ENCODE results near the gene CMTM7.

The CMTM7 gene, protein sequence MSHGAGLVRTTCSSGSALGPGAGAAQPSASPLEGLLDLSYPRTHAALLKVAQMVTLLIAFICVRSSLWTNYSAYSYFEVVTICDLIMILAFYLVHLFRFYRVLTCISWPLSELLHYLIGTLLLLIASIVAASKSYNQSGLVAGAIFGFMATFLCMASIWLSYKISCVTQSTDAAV

DNA sequence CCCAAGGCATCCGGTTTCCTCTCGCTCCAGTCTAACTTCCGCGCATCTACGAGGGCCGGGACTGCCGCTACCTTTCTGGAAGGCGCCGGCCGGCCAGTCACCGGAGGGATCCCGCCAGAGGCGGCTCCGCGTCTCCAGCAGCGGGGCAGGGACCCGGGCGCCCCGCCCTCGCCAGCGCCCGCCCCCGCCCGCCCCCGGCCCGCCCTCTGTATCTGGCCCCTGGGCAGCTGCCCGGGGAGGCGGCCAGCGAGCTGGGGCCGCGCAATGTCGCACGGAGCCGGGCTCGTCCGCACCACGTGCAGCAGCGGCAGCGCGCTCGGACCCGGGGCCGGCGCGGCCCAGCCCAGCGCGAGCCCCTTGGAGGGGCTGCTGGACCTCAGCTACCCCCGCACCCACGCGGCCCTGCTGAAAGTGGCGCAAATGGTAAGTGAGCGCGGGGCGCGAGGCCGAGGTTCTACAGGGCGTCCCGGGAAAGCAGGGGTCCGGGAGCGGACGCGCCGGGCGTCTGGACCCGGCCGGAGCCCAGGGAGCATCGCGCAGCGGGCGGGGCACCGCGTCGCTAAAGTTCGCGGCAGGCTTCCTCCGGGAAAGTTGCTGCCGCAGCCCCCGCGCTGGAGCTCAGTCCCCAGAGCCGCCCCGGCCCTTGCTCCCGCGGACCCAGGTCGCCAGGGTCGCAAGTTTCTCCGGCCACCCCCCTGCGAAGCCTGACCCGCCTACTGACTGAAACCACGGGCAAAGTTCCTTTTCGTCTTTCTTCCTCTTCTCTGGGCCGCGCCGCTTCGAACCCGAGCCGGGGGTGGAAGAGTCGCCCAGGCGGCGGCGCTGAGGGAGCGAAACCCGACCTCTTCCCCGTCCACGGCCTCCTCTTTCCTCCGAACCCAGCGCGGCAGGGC is at the start of gene CMTM7:
Gene CMTM7, plus strand, starts transcription at position 211 of the 893 bp plus-strand sequence. Its CDS starts 54 bp downstream, at position 265.
- no peak for DNase-seq (ENCODE audit: low read depth)
- TF ChIP-seq, protein P1, sequence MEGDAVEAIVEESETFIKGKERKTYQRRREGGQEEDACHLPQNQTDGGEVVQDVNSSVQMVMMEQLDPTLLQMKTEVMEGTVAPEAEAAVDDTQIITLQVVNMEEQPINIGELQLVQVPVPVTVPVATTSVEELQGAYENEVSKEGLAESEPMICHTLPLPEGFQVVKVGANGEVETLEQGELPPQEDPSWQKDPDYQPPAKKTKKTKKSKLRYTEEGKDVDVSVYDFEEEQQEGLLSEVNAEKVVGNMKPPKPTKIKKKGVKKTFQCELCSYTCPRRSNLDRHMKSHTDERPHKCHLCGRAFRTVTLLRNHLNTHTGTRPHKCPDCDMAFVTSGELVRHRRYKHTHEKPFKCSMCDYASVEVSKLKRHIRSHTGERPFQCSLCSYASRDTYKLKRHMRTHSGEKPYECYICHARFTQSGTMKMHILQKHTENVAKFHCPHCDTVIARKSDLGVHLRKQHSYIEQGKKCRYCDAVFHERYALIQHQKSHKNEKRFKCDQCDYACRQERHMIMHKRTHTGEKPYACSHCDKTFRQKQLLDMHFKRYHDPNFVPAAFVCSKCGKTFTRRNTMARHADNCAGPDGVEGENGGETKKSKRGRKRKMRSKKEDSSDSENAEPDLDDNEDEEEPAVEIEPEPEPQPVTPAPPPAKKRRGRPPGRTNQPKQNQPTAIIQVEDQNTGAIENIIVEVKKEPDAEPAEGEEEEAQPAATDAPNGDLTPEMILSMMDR (conservative IDR thresholded peaks at IDR 0.05; ENCODE audit: low read depth, low read length) = no peak
- H3K4me3 ChIP-seq (ENCODE audit: low read length) = peak within 1 kb of the TSS; percentile 77

DNA sequence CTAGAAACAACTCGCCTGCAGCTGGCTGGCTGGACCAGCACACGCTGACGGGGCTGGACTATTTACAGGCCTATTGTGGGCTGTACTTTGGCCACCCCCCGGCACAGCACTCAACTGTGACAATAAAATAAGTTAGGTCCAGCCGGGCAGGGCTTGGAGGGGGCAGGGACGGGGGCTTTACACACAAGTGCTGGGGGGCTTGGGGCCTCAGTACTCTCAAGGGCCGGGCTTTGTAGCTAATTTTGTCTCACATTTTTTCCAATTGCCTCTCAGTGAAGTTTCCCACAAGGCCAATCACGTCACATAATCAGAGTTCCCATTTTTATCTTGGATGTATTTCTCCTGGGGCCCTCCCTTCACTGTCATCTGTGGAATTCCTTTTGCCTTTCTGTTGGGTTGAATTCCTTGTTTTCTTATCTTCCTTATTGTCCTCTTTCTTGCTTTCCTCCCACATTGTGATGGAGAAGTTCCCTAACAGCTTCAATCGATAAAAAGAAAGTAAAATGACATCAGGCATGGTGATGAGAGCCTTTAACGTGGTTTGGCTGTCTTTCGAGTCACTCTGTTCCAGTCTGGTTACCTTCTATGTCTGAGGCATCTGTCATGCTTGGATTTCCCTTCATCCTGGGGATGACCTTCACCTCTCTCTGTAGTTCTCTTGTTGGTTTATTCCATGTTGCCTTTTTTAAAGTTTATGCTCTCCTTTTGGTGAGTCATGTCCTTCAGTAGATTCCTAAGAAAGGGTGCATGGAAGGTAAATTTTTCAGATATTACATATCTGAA is 44.1 kb upstream of the CMTM7 start:
- no peak overlapping the region for H3K4me3 ChIP-seq (ENCODE audit: low read length)
- TF ChIP-seq, protein P1 (conservative IDR thresholded peaks at IDR 0.05; ENCODE audit: low read depth, low read length) = no peak
- DNase-seq (ENCODE audit: low read depth) = no peak

DNA sequence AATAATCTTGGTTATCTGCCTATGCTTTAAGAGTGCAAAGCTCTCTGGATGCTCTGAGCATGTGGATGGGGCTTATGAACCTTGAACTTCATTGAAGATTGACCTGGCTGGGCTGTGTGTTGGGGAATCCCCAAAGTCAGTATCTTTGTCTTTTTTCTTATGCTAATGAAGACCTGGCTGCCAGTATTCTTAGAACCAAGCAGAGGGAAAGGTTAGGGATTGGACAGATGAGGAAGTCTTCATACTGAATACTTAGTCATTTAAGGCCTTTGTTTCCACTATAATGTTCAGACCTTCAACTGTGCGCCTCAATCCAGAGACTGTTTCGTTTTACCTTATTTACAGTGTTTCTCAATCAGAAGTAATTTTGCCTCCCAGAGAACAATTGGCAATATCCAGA is 42.5 kb upstream of the CMTM7 start:
- no peak for DNase-seq (ENCODE audit: low read depth)
- no peak overlapping the region for H3K4me3 ChIP-seq (ENCODE audit: low read length)
- TF ChIP-seq, protein P1 (conservative IDR thresholded peaks at IDR 0.05; ENCODE audit: low read depth, low read length) = no peak

DNA sequence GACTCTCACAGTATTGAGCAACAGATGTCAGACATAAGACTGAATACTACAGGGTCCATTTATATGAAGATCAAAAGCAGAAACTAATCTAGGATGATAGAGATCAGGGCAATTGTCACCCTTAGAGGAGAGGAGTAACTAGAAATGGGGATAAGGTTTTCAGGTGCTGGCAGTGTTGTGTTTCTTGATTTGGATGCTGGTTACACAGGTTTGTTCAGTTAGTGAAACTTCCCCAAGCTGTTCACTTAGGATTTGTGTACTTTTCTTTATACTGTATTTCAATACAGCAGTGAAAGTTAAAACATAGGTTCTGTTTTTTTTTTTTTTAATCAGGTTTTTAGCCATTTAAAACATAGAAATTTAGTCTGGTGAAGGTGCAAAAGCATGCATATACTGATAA is 39.1 kb upstream of the CMTM7 start:
- DNase-seq (ENCODE audit: low read depth) = no peak
- H3K4me3 ChIP-seq (ENCODE audit: low read length) = no peak overlapping the region
- TF ChIP-seq, protein P1 (conservative IDR thresholded peaks at IDR 0.05; ENCODE audit: low read depth, low read length) = no peak

DNA sequence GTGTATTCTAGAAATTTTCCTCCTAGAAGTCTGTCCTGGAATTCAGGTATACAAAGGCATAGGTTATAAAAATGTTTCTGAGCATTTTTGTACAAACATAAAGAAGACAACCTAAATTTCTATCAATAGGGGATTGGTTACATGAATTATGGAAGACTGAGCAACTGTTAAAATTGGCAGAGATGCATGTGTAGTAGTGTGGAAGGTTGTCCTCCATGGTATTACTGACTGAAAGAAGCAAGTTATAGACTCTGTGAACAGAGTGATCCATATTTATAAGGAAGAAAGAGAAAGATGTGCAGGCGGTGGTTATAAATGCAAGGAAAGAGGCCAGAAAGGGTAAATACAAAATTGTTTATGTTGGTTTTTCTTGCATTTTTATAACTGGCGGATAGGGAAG is 38.3 kb upstream of the CMTM7 start:
- DNase-seq (ENCODE audit: low read depth) = no peak
- no peak overlapping the region for H3K4me3 ChIP-seq (ENCODE audit: low read length)
- TF ChIP-seq, protein P1 (conservative IDR thresholded peaks at IDR 0.05; ENCODE audit: low read depth, low read length) = no peak

DNA sequence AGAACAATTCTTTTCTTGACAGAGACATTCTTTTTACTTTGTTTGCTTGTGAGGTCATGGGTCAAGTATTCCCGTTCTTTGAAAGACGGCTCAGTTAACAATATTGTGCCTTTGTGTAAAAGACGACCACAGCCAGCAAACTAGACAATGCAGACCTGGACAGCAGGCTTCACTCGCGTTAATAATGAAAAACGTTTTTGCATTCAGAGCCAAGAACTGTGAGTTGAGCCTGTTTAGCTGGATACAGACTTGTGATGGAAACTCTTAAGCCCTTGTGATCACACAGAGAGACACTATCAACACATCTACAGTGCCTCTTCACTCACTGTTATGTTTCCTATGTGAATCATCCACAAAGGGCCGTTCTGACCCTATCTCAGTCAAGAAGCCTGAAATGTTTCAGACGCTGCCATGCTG is 37.3 kb upstream of the CMTM7 start:
- H3K4me3 ChIP-seq (ENCODE audit: low read length) = no peak overlapping the region
- TF ChIP-seq, protein P1 (conservative IDR thresholded peaks at IDR 0.05; ENCODE audit: low read depth, low read length) = no peak
- DNase-seq (ENCODE audit: low read depth) = no peak

All from retinal pigment epithelial cell (primary cell).